ENCODE data around the gene ZSCAN12. TPM values are rescaled to one million over a fixed set of nuclear protein-coding genes. Genes with fewer than 3 reads are reported as not detected.
A peak's percentile ranks its signal among the peaks of the same experiment; 100 is the strongest.

The ZSCAN12 gene
- total and polyA plus RNA-seq, 8 donors, result 1.1 to 10.5 (median 3.5) TPM

GRCh38 chr6:28384143-28384533 is 15.4 kb downstream of the ZSCAN12 start:
- no peak for DNase-seq
- Histone ChIP-seq H3K4me1 (peaks cover 8 to 19% (median 9%) of the 10 kb centered on the region in 4 donors), H3K27ac (peak overlapping the region in 4 of 5 donors; percentile 80 to 84 (median 82)), H3K36me3 (peaks cover 4 to 66% (median 50%) of the 10 kb centered on the region in 4 donors), H3K27me3 (no peaks in the 10 kb centered on the region), H3K4me3 (no peak overlapping the region), H3K9me3 (peaks cover 0 to 3% (median 0%) of the 10 kb centered on the region in 4 donors)
- intact Hi-C loops (cut with DNase I; ENCODE audit: low total_unique reads), result no loop called here
- TF ChIP-seq POLR2AphosphoS5 (IDR thresholded peaks at IDR 0.05) (no peak), POLR2A (IDR thresholded peaks at IDR 0.05) (no peak), EP300 (IDR thresholded peaks at IDR 0.05) (no peak)
- TF ChIP-seq, protein P1, sequence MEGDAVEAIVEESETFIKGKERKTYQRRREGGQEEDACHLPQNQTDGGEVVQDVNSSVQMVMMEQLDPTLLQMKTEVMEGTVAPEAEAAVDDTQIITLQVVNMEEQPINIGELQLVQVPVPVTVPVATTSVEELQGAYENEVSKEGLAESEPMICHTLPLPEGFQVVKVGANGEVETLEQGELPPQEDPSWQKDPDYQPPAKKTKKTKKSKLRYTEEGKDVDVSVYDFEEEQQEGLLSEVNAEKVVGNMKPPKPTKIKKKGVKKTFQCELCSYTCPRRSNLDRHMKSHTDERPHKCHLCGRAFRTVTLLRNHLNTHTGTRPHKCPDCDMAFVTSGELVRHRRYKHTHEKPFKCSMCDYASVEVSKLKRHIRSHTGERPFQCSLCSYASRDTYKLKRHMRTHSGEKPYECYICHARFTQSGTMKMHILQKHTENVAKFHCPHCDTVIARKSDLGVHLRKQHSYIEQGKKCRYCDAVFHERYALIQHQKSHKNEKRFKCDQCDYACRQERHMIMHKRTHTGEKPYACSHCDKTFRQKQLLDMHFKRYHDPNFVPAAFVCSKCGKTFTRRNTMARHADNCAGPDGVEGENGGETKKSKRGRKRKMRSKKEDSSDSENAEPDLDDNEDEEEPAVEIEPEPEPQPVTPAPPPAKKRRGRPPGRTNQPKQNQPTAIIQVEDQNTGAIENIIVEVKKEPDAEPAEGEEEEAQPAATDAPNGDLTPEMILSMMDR (IDR thresholded peaks at IDR 0.05), result no peak
- WGBS, 5 donors, result 70 to 81% (median 77%) methylated on average over 2 of the region's 2 CpGs

DNA sequence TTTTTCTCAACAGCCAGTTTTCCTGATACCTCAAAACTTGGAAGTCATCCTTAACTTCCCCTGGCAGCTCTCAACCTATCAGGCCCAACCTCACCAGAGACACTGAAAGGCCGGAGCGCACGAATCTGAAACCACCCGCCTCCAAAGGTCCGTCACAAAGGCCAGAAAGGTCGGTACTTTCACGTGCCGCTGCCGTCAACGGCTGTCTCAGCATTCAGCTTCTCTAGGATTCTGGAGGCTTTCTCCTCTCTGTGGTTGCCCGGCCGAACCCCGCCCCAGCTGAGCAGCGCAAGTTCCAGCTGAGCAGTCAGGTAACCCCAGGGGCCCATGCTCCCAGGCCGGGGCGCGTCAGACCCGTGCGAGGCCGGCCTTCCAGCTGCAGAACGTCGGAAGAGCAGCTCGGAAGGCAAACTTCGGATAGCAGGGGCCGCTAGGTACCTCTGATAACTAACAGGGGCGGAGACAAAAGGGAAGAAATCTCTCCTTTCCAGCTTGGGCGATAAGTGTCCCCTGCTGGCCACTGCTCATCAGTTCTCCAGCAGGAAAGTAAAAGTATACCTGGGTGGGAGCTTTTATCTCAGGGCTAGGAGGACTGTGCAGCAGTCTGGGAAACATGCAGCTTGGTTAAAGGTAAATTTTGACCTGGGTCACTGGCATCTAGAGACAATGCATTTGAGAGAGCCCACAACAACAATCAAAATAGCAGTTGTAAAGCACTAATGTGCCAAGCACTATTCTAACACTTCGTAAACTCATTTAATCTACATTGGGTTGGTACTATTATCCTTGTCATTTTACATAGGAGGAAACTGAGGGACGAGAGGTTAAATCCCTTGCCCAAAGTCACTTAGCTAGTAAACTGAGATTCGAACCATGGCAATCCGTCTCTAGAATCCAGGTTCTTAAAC is 16.1 kb downstream of the ZSCAN12 start:
- peak; percentile 88 to 96 for DNase-seq
- Histone ChIP-seq H3K36me3 (peaks cover 6 to 66% (median 44%) of the 10 kb centered on the region in 4 donors), H3K27me3 (no peaks in the 10 kb centered on the region), H3K27ac (peak overlapping the region; percentile 78 to 84 (median 81)), H3K9me3 (peaks cover 0 to 10% (median 0%) of the 10 kb centered on the region in 4 donors), H3K4me1 (peaks cover 8 to 19% (median 9%) of the 10 kb centered on the region in 4 donors), H3K4me3 (peak overlapping the region; percentile 49 to 60 (median 52))
- intact Hi-C loops (cut with DNase I; ENCODE audit: low total_unique reads), result no loop called here
- 14 to 24% (median 16%) methylated on average over 31 of the region's 31 CpGs for WGBS, 5 donors
- TF ChIP-seq POLR2A (IDR thresholded peaks at IDR 0.05) (no peak), POLR2AphosphoS5 (IDR thresholded peaks at IDR 0.05) (peak; percentile 42 to 66 (median 56)), EP300 (IDR thresholded peaks at IDR 0.05) (no peak)
- TF ChIP-seq, protein P1 (IDR thresholded peaks at IDR 0.05), result peak in 5 of 7 experiments; percentile 13 to 43 (median 28)

GRCh38 chr6:28380381-28380780 is 19.2 kb downstream of the ZSCAN12 start:
- peaks cover 0 to 11% (median 0%) of the 10 kb centered on the region in 4 donors for H3K9me3 ChIP-seq
- H3K27me3 ChIP-seq, result no peaks in the 10 kb centered on the region
- no peak overlapping the region for H3K27ac ChIP-seq
- H3K4me3 ChIP-seq, result no peak overlapping the region
- TF ChIP-seq, protein P1 (IDR thresholded peaks at IDR 0.05), result no peak
- TF ChIP-seq EP300 (IDR thresholded peaks at IDR 0.05), result no peak
- no peak for TF ChIP-seq POLR2A (IDR thresholded peaks at IDR 0.05)
- TF ChIP-seq POLR2AphosphoS5 (IDR thresholded peaks at IDR 0.05), result no peak
- peaks cover 4 to 60% (median 24%) of the 10 kb centered on the region in 4 donors for H3K36me3 ChIP-seq
- no peak for DNase-seq
- intact Hi-C loops (cut with DNase I; ENCODE audit: low total_unique reads), result no loop called here
- whole genome bisulfite sequencing, 5 donors, result 87 to 93% (median 90%) methylated on average over 2 of the region's 2 CpGs
- peaks cover 8 to 19% (median 9%) of the 10 kb centered on the region in 4 donors for H3K4me1 ChIP-seq

DNA sequence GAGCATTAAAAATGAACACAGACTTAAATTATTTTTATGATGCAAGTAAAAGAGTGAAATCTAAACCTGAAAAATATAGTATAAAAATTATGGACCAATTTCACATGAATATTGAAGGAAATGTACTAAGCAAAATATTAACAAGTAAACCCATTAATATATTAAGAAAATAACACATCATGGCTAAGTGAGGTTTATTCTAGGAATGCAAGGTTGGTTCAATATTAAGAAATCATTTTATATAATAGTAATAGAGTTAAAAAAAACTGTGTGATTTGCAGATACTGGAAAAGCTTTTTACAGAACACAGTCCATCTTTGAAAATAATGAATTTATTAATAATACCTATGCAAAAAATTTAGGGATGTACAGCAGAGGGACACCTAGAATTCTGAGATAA is 20.9 kb downstream of the ZSCAN12 start:
- Histone ChIP-seq H3K4me1 (peaks cover 8 to 15% (median 9%) of the 10 kb centered on the region in 4 donors), H3K4me3 (no peak overlapping the region), H3K27me3 (no peaks in the 10 kb centered on the region), H3K27ac (no peak overlapping the region), H3K9me3 (peaks cover 0 to 11% (median 0%) of the 10 kb centered on the region in 4 donors), H3K36me3 (peaks cover 4 to 57% (median 24%) of the 10 kb centered on the region in 4 donors)
- intact Hi-C loops (cut with DNase I; ENCODE audit: low total_unique reads), result no loop called here
- TF ChIP-seq, protein P1 (IDR thresholded peaks at IDR 0.05), result no peak
- TF ChIP-seq EP300 (IDR thresholded peaks at IDR 0.05), result no peak
- no peak for DNase-seq

All from stomach (tissue), 9 donors.